Panc1 (cell line): ENCODE results near the gene RNF148. TPM values are rescaled to one million over a fixed set of nuclear protein-coding genes. Genes with fewer than 3 reads are reported as not detected.

ENCODE experiments used
- ATAC-seq: fragments of 200-7000 bp; cut with Tn5 transposase; 2 replicates; pipeline ENCODE4 v1.9.1; 2020; ENCODE audit warnings: mild to moderate bottlenecking, moderate library complexity
- BruUV-seq: library from RNA; stranded (reverse); fragments of 400-500 nt; replicated peaks from 2 replicates; lab custom pipeline; 2021; lab: Mats Ljungman, UMichigan
- CTCF ChIA-PET: fragments of 300-600 bp; sonication (Branson Sonifier 250); formaldehyde crosslinking; loops from one replicate; lab custom pipeline; 2022; ENCODE audit warnings: antibody characterized with exemption; lab: Charles Lee
- POLR2A ChIA-PET: fragments of 300-600 bp; sonication (Branson Sonifier 250); formaldehyde crosslinking; loops from one replicate; lab custom pipeline; 2022; ENCODE audit warnings: antibody characterized with exemption; lab: Charles Lee
- DNase-seq: peaks from one replicate; pipeline ENCODE4 v3.0.0-alpha.2; 2010; ENCODE audit warnings: low read depth, low spot score
- H3K27ac ChIP-seq: 2 replicates; pipeline ENCODE4 v1.5.1; 2011; ENCODE audit warnings: mild to moderate bottlenecking, low read length, inconsistent platforms
- H3K27me3 ChIP-seq: fragments of 200-500 bp; sonication (Bioruptor generic); 2 replicates; pipeline ENCODE4 v1.6.0; 2014; ENCODE audit warnings: low read length, inconsistent platforms; ENCODE audit not compliant: control insufficient read depth, insufficient read depth
- H3K36me3 ChIP-seq: fragments of 200-500 bp; sonication (Bioruptor generic); 2 replicates; pipeline ENCODE4 v1.5.1; 2014; ENCODE audit warnings: inconsistent platforms, mild to moderate bottlenecking, low read length, moderate library complexity; ENCODE audit not compliant: control insufficient read depth, insufficient read depth
- H3K4me1 ChIP-seq: 2 replicates; pipeline ENCODE4 v1.5.1; 2011; ENCODE audit warnings: inconsistent platforms, mild to moderate bottlenecking, low read length, moderate library complexity; ENCODE audit not compliant: control insufficient read depth, insufficient read depth
- H3K4me3 ChIP-seq, 2 experiments: 2 replicates each; pipeline ENCODE4 v1.5.1; 2011 to 2012; ENCODE audit warnings: low read depth in 2 of 2, low read length in 2 of 2, mild to moderate bottlenecking in 2 of 2, inconsistent platforms in 1 of 2, moderate library complexity in 1 of 2
- H3K9me3 ChIP-seq: fragments of 200-500 bp; sonication (Bioruptor generic); 2 replicates; pipeline ENCODE4 v1.5.1; 2014; ENCODE audit warnings: low read depth, mild to moderate bottlenecking, inconsistent platforms, low read length, moderate library complexity; ENCODE audit not compliant: control insufficient read depth, insufficient read depth
- CTCF ChIP-seq: fragments of 450-650 bp; IDR thresholded peaks from 2 replicates; pipeline ENCODE4 v1.5.1; 2017; ENCODE audit warnings: mild to moderate bottlenecking
- POLR2AphosphoS5 ChIP-seq: IDR thresholded peaks from 2 replicates; pipeline ENCODE4 v1.6.1; 2012; ENCODE audit warnings: mild to moderate bottlenecking, low read depth, low read length, moderate library complexity
- REST ChIP-seq, 2 experiments: IDR thresholded peaks; 2 replicates each; pipeline ENCODE4 v1.6.1; 2011 to 2012; ENCODE audit warnings: low read depth in 2 of 2, control low read depth in 1 of 2, low read length in 1 of 2, mild to moderate bottlenecking in 1 of 2, moderate library complexity in 1 of 2; ENCODE audit not compliant: insufficient read depth in 1 of 2
- SIN3A ChIP-seq: IDR thresholded peaks from 2 replicates; pipeline ENCODE4 v1.6.1; 2012; ENCODE audit warnings: low read depth, mild to moderate bottlenecking, low read length, moderate library complexity, borderline replicate concordance; ENCODE audit not compliant: insufficient read depth
- TCF7L2 ChIP-seq: IDR thresholded peaks from 2 replicates; pipeline ENCODE4 v1.6.1; 2011; ENCODE audit warnings: mild to moderate bottlenecking, low read depth, low read length, inconsistent platforms
- in situ Hi-C: cut with HindIII; loops from 2 replicates; pipeline ENCODE4 v1.10.0; 2016; ENCODE audit warnings: low sequenced_read_pairs, low pct_unique_long_range_greater_than_20kb
- intact Hi-C: fragments of 100-400 bp; cut with micrococcal nuclease; formaldehyde crosslinking; loops from one replicate; pipeline ENCODE4 v1.10.0; 2022; ENCODE audit not compliant: unreplicated experiment
- total RNA-seq: library from RNA; stranded (reverse); gene quantifications from one replicate; pipeline ENCODE4 v1.2.1, GENCODE V29; 2021; ENCODE audit not compliant: unreplicated experiment

Gene RNF148
- total RNA-seq, 1 experiment from 2014 or later, result not detected

- H3K4me1 ChIP-seq, result no peaks in the 10 kb centered on the region
- in situ Hi-C loops (no loop called here), intact Hi-C loops (no loop called here)
- no peaks in the 10 kb centered on the region for H3K9me3 ChIP-seq
- CTCF ChIA-PET, result no interaction called here
- H3K27ac ChIP-seq, result no peak overlapping the region
- no peaks in the 10 kb centered on the region for H3K27me3 ChIP-seq
- ATAC-seq, result no peak
- BruUV-seq, result no TSS peak
- TF ChIP-seq POLR2AphosphoS5 (no peak), TCF7L2 (no peak), REST (IDR thresholded peaks at IDR 0.05; ENCODE audit: insufficient read depth in 1 of 2, low read depth in 2 of 2, low read length in 1 of 2) (no peak), SIN3A (no peak), CTCF (no peak)
- POLR2A ChIA-PET, result no interaction called here
- DNase-seq, result no peak
- H3K36me3 ChIP-seq, result no peaks in the 10 kb centered on the region
- H3K4me3 ChIP-seq, result no peak overlapping the region
Measured at GRCh38 chr7:122736183-122736582, 33.5 kb upstream of the RNF148 start.

GRCh38 chr7:122727759-122728158 is 25.0 kb upstream of the RNF148 start:
- BruUV-seq, result no TSS peak
- ChIA-PET CTCF (no interaction called here), POLR2A (no interaction called here)
- H3K4me1 ChIP-seq, result no peaks in the 10 kb centered on the region
- ATAC-seq (no peak), DNase-seq (no peak)
- no peaks in the 10 kb centered on the region for H3K9me3 ChIP-seq
- H3K27ac ChIP-seq, result no peak overlapping the region
- TF ChIP-seq CTCF (no peak), TCF7L2 (no peak), SIN3A (no peak), POLR2AphosphoS5 (no peak), REST (IDR thresholded peaks at IDR 0.05; ENCODE audit: insufficient read depth in 1 of 2, low read depth in 2 of 2, low read length in 1 of 2) (no peak)
- intact Hi-C loops, result no loop called here
- H3K4me3 ChIP-seq, result no peak overlapping the region
- no peaks in the 10 kb centered on the region for H3K27me3 ChIP-seq
- in situ Hi-C loops, result no loop called here
- H3K36me3 ChIP-seq, result no peaks in the 10 kb centered on the region
